NCI-H2196 (cell line): ENCODE results near the gene GMCL2.

ENCODE experiments used
- DNase-seq: peaks from one replicate; lab custom pipeline; 2025; ENCODE audit not compliant: unreplicated experiment; lab: John Stamatoyannopoulos, UW

GMCL2 gene

GRCh38 chr5:178222292-178222691 is 35.1 kb upstream of the GMCL2 start:
- DNase-seq, result no peak

GRCh38 chr5:178221853-178222252 is 34.7 kb upstream of the GMCL2 start:
- DNase-seq, result no peak

DNA sequence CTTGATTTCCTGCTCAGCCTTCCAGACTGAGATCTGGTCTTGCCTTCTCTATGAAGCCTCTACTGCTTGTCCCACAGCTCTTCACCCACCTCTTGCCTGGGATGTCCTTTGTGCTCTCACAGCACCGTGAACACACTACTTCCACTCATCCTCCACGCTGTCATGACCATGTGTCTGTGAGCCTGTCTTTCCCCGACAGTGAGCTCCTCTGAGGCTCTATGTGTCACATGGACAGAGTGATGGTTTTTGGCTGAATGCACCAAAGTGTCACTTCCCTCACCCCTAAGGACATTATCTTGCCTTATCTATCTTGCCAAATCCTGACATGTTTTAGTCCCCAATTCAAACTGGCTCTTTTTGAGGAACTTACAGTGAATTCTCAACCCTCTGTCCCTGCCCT is 34.1 kb upstream of the GMCL2 start:
- no peak for DNase-seq

- no peak for DNase-seq
These were observed 31.7 kb upstream of the GMCL2 start for GRCh38 chr5:178218827-178219226.

GRCh38 chr5:178218237-178218776 is 31.1 kb upstream of the GMCL2 start:
- no peak for DNase-seq

- DNase-seq, result no peak
These were observed 29.6 kb upstream of the GMCL2 start for GRCh38 chr5:178216779-178217178.

DNA sequence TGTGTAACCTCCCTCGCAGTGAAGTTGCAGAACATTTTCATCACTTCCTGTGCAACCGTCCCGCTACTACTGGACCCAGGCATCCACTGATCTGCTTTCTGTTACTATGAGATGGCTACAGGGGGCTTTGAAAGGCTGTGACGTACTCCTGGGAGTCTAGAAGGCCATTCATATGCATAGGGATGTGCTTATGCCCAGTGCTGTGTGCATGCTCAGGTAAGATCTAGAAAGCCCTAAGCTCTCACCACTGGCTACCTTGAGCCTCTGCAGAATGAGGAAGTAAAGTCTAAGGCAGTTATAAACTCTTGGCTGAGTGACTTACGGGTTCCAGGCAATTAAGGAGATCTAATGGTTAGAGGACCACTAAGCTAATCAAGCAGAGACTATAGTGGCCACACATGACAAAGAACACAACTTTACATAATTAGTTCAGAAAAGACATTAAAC is 28.9 kb upstream of the GMCL2 start:
- no peak for DNase-seq

DNA sequence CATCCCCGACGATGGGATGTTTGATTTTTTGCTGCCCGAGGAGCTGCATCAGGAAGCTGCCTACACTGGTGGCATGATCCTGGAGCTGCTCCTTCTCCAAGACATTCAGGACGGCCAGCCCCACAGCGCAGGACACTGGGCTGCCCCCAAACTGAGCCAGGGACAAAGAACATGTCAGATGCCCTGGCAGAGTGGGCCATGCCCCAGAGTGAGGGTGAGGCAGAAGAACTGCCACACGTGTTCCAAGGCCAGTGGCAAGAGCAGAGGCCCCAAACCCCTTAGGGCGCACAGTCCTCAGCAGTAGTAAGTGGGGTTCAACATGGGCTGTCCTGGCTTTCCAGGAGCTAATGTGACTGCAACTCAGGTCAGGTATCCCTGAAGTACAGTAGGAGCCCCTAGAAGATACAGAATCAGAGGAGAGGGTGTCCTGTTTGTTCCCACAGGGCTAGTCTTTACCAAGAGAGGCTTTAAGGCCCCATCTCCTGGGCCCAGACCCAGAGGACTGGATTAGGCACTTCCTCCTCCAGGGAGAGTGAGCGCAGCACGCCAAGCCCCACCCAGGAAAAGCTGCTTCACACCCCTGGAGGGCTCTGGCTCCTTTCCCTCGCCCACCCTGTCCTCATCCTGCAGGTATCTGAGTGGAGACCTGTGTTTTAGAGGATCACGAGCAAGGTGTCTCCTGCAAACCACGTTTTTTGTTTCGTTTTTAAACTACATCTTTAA is 28.3 kb upstream of the GMCL2 start:
- DNase-seq, result no peak

GRCh38 chr5:178214160-178214803 is 27.1 kb upstream of the GMCL2 start:
- DNase-seq, result no peak

DNA sequence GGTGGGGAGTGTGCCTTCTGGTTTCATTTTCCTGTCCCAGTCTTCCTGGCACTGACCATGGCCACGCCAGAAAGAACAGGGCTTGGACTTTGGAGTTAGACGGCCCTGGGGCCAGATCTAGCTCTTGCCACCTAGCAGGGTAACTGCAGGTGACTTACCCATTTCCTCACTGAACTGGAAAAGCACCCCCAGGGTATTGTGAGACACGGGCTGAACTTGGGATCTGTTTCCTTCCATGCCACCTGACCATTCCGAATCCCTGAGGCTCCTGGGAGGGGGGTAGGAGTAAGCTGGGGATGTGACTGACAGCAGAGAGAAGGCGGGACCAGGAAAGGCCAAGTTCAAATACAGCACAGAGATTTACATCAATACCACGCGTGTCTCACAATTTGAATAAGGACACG is 26.6 kb upstream of the GMCL2 start:
- DNase-seq, result no peak

- no peak for DNase-seq
These were observed 25.9 kb upstream of the GMCL2 start for GRCh38 chr5:178213003-178213461.

GRCh38 chr5:178212241-178213002 is 25.3 kb upstream of the GMCL2 start:
- no peak for DNase-seq

DNA sequence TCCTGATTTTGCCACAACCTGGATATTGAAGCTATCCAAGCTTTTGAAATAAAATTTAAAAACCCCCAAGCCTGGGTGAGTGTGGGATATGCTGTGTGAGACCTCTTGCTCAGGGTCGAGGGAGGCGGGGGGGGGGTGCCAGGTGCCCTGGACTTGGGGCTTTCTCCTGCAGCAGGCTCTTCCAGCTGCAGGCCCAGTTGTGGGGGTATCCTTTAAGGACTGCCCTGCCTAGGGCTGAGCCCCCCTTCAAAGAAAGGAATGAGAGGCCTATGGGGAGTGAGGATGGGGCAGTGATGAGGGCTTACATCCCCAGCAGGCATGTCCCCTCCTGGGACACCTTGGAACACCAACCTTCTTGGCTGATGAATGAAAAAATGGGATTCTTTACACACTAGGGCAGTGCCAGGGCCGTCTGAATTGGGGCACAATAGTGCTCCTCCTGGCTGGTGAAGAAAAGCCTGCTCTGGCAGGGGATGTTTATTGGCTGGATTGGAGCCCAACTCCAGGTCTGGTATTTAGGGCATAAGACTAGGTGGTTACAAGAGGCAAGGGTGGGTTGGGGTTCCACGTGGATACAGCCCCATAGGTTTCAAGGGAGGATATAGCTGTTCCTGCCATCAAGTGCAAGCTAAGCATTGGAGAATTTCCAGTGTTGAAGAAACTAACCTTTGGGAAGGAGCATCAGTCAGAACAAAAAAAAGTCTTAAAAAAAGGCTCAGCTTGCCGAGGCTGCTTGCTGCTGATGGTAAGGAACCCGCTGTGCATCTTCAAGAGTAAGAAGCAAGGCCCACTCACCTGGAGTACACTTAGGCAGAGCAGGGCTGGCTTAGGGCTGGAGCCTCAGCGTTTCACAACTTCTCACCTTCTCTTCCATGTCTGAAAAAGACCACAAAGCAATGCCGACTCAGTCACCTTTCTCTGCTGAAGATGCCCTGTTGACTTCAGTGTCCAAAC is 24.2 kb upstream of the GMCL2 start:
- DNase-seq, result no peak

DNA sequence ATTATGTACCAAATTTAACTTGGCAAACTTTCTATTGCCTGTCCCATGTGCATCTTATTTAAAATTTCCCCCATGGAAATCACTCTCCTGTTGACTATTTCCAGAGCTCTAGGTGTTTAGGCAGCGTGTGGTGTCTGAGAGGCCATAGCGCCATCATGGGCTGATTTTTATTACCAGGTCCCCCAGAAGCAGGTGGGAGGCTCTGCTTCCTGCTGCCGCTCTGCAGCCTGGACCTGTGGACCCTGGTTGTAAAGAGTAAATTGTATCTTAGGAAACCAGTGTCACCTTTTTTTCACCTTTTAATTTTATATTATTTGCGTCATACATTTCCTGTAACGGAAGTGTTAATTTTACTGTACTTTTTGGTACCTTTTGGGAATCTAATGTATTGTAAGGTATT is 23.5 kb upstream of the GMCL2 start:
- DNase-seq, result no peak

DNA sequence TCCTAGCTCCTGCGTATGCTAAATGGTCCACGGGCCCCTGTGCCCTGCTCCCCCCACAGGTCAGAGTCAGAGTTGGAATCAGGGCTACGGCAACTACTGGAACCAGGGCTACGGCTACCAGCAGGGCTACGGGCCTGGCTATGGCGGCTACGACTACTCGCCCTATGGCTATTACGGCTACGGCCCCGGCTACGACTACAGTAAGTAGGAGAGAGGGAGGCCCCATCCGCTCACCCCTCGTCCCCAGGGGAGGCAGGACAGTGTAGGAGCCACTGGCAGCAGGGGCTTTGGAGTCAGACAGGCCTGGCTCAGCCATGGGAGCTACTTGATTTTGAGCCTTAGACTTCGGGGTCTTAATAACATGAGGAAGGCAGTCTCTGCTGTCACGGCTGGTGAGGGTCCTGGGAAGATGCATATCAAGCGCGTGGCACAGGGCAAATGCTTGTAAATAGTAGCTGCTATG is 22.9 kb upstream of the GMCL2 start:
- DNase-seq, result no peak

DNA sequence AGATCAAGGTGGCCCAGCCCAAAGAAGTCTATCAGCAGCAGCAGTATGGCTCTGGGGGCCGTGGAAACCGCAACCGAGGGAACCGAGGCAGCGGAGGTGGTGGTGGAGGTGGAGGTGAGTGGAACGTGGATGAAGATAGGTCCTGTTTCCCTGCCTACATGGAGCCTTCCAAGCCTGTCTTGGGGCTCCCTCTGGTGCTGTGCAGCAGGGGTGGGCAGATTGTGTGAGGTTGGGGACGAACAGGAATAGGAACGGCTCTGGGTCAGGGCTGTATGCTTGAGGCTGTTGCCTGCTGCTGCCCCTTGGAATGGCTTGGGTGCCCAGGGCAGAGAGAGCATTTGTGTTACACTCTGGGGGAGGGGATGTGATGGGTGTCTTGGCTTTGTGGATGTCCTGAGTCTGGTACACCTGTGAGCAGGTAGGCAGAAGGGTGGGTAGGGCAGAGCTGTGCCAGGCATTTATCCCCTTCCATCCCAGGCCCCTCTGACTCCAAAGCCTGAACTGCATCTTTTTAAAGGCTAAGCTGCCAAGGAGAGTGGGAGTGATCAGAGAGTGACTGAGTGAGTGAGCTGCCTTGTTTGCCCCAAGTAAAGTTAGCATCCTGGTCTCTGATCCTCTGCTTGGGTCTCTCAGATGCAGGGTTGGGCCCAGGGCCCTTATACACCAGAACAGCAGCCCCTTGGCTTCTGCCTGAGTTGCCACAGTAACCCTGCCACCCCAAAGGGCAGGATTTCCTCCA is 22.3 kb upstream of the GMCL2 start:
- no peak for DNase-seq

DNA sequence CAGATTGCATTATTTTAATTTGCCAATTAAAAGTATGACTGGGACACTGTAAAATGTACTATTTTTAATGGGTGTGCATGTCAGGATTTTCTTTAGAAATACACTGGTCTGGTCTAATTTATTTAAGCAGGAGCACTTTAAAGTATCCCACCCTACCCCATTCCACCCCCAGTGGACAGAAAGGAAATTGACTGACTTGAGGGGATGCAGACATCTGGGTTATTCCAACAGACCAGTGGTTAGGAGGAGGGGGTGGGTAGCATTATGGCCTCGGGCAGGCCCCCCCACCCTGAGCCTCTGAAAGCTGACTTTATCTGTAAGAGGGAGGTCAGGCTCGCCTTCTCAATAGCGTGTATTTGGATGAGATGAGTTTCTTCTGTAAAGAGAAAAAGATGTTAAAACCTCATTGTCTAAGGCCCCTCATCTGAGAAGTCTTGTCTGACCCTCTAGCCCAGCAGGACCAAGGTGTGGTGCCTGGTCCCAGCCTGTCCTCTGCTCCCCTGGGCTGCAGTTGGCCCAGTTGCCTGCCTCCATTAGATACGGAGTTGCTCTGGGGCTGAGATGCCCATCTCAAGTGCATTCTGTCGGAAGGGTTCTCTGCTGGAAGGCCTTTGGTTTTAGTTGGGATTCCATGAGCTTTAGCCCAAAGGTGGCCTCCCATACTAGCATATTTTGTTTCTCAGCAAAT is 21.5 kb upstream of the GMCL2 start:
- no peak for DNase-seq

GRCh38 chr5:178207917-178208280 is 20.7 kb upstream of the GMCL2 start:
- DNase-seq, result no peak

DNA sequence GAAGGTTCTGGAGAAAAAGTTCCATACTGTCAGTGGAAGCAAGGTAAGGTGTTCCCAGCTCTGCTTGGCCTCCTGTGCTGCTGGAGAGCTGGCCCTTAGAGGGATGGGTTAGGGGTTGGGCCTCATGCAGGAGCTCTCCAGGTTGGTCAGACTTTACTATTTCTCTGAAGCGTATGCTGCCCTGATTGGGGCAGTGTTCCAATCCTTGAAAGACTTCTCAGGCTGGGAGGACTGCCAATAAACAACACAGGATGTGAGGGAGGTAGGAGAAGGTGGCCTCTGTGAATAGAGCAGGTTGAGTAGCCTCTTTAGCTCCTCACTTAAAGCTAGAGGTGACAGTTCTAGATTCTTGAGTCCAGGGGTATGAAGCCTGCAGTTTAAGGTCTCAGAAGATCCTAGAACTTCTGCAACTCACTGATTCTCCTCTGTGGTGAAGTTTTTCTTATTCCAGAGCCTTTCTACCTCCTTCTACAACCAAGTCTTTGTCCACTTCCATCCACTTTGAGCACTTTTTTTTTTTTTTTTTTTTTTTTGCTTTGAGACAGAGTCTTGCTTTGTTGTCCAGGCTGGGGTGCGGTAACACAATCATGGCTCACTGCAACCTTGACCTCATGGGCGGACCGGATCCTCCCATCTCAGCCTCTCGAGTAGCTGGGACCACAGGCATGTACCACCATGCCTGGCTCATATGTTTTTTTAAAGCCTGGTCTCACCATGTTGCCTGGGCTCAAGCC is 20.2 kb upstream of the GMCL2 start:
- DNase-seq, result peak; percentile 86
